K562 treated with DMSO at 1 percent for 4 hours (cell line): ENCODE data around the gene ALPG. TPM values are rescaled to one million over a fixed set of nuclear protein-coding genes. Genes with fewer than 3 reads are reported as not detected.

Source experiments
- total RNA-seq: library from RNA; unstranded; fragments of 300-600 nt; gene quantifications from 2 replicates; pipeline ENCODE4 v1.2.3, GENCODE V29; 2022; ENCODE audit not compliant: insufficient read depth

ALPG gene
- not detected in 2 replicates for total RNA-seq

GRCh38 chr2:232406556-232407310, at the start of gene ALPG:
TSS of gene ALPG (plus strand) at chr2:232406844. CDS start at chr2:232406895, 51 bp downstream.

GRCh38 chr2:232378735-232379151, 27.9 kb upstream of the ALPG start, which contains the start of gene ALPP:
TSS of gene ALPP (plus strand) at chr2:232378751. CDS start at chr2:232378803, 52 bp downstream.

GRCh38 chr2:232455426-232456255, 49.0 kb downstream of the ALPG start, which contains the start of gene ALPI:
TSS of gene ALPI (plus strand) at chr2:232456153. CDS start at chr2:232456200, 47 bp downstream.

Other genes with a start within 250 kb of the ALPG start
- not detected in 2 replicates for gene ALPP, start 28.1 kb upstream of the ALPG start, total RNA-seq
- gene ALPI, start 49.3 kb downstream of the ALPG start, total RNA-seq, result not detected in 2 replicates
- gene ECEL1, start 81.0 kb downstream of the ALPG start, total RNA-seq, result not detected in 2 replicates
- not detected in 2 replicates for gene PRSS56, start 113.5 kb downstream of the ALPG start, total RNA-seq
- not detected in 2 replicates for gene CHRND, start 119.3 kb downstream of the ALPG start, total RNA-seq
- not detected in 2 replicates for gene CHRNG, start 132.8 kb downstream of the ALPG start, total RNA-seq
- gene TIGD1, start 143.7 kb downstream of the ALPG start, total RNA-seq, result 1.9 TPM in 2 replicates
- 46.7 and 52.0 TPM in 2 replicates for gene EIF4E2, start 143.8 kb downstream of the ALPG start, total RNA-seq
- gene EFHD1, start 226.8 kb downstream of the ALPG start, total RNA-seq, result 10.8 and 20.4 TPM in 2 replicates